IMR-90 (cell line): Measurements from ENCODE around the gene AJM1. TPM values are rescaled to one million over a fixed set of nuclear protein-coding genes. Genes with fewer than 3 reads are reported as not detected.
"Not testable (repeated sequence)": the region's sequence is repeated elsewhere in the genome, so short reads cannot be mapped to it uniquely, and the experiment has no call there.

Source experiments
- ATAC-seq: fragments of 200-7000 bp; cut with Tn5 transposase; 2 replicates; pipeline ENCODE4 v1.9.1; 2020; ENCODE audit warnings: low read depth, mild to moderate bottlenecking, moderate library complexity
- Bru-seq: library from RNA; stranded (reverse); fragments of 400-500 nt; gene quantifications from one replicate; lab custom pipeline; 2021; lab: Mats Ljungman, UMichigan
- BruChase-seq, 2 experiments: library from RNA; stranded (reverse); fragments of 400-500 nt; gene quantifications; one replicate each; lab custom pipeline; 2021; lab: Mats Ljungman, UMichigan
- BruUV-seq: library from RNA; stranded (reverse); fragments of 400-500 nt; replicated peaks from 2 replicates; lab custom pipeline; 2021; lab: Mats Ljungman, UMichigan
- CTCF ChIA-PET: fragments of 300-600 bp; formaldehyde crosslinking; extraction: SDS; loops from one replicate; lab custom pipeline; 2021; ENCODE audit warnings: antibody characterized with exemption; lab: Yijun Ruan, JAX
- POLR2A ChIA-PET: fragments of 300-600 bp; sonication (Branson Sonifier 250); formaldehyde crosslinking; loops from one replicate; lab custom pipeline; 2022; ENCODE audit warnings: antibody characterized with exemption; ENCODE audit not compliant: unreplicated experiment; lab: Charles Lee
- DNase-seq: peaks from one replicate; pipeline ENCODE4 v3.0.0; 2013
- H2AFZ ChIP-seq: replicated peaks from 2 replicates; pipeline ENCODE3; 2013; ENCODE audit warnings: low read length, mild to moderate bottlenecking; ENCODE audit not compliant: poor library complexity
- H2AK5ac ChIP-seq: 2 replicates; pipeline ENCODE4 v1.6.1; 2013; ENCODE audit warnings: low read depth, low read length, inconsistent platforms
- H2AK9ac ChIP-seq: replicated peaks from 2 replicates; pipeline ENCODE3; 2013; ENCODE audit warnings: mild to moderate bottlenecking, low read depth, low read length, moderate library complexity; ENCODE audit not compliant: poor library complexity
- H2BK120ac ChIP-seq: 2 replicates; pipeline ENCODE4 v1.6.1; 2013; ENCODE audit warnings: low read depth, low read length, inconsistent platforms
- H2BK15ac ChIP-seq: 3 replicates; pipeline ENCODE4 v1.6.1; 2013; ENCODE audit warnings: low read depth, low read length, inconsistent platforms
- H2BK20ac ChIP-seq: 2 replicates; pipeline ENCODE4 v1.6.1; 2013; ENCODE audit warnings: low read depth, mild to moderate bottlenecking, inconsistent platforms, low read length, moderate library complexity
- H2BK5ac ChIP-seq: 2 replicates; pipeline ENCODE4 v1.6.1; 2013; ENCODE audit warnings: mild to moderate bottlenecking, low read depth, low read length, inconsistent platforms; ENCODE audit not compliant: poor library complexity, severe bottlenecking
- H3K14ac ChIP-seq: replicated peaks from 2 replicates; pipeline ENCODE4 v1.6.1; 2013; ENCODE audit warnings: low read depth, low read length, inconsistent platforms
- H3K18ac ChIP-seq: 2 replicates; pipeline ENCODE4 v1.6.1; 2013; ENCODE audit warnings: low read depth, low read length, control low read depth
- H3K23ac ChIP-seq: 2 replicates; pipeline ENCODE4 v1.6.1; 2013; ENCODE audit warnings: low read depth, low read length, inconsistent platforms
- H3K27ac ChIP-seq: 2 replicates; pipeline ENCODE4 v1.5.1; 2013; ENCODE audit warnings: mild to moderate bottlenecking, control low read depth, low read length; ENCODE audit not compliant: insufficient read depth
- H3K27me3 ChIP-seq: 2 replicates; pipeline ENCODE4 v1.6.1; 2013; ENCODE audit warnings: low read length; ENCODE audit not compliant: control insufficient read depth, insufficient read depth
- H3K36me3 ChIP-seq: 2 replicates; pipeline ENCODE4 v1.6.1; 2013; ENCODE audit warnings: low read length, mixed read lengths; ENCODE audit not compliant: control insufficient read depth, insufficient read depth
- H3K4ac ChIP-seq: 2 replicates; pipeline ENCODE4 v1.6.1; 2013; ENCODE audit warnings: low read depth, low read length, inconsistent platforms
- H3K4me1 ChIP-seq: 2 replicates; pipeline ENCODE4 v1.6.1; 2013; ENCODE audit warnings: low read length, mixed read lengths; ENCODE audit not compliant: control insufficient read depth, insufficient read depth
- H3K4me2 ChIP-seq: 2 replicates; pipeline ENCODE4 v1.6.1; 2013; ENCODE audit warnings: low read depth, mild to moderate bottlenecking, control low read depth, low read length, moderate library complexity
- H3K4me3 ChIP-seq: 2 replicates; pipeline ENCODE4 v1.5.1; 2013; ENCODE audit warnings: low read depth, mild to moderate bottlenecking, control low read depth, low read length, moderate library complexity; ENCODE audit not compliant: insufficient read depth
- H3K56ac ChIP-seq: 2 replicates; pipeline ENCODE4 v1.6.1; 2013; ENCODE audit warnings: low read length, inconsistent platforms; ENCODE audit not compliant: insufficient read depth; ENCODE audit errors: extremely low read depth
- H3K79me1 ChIP-seq, 2 experiments: 2 replicates each; pipeline ENCODE4 v1.6.1; 2013; ENCODE audit warnings: low read length in 2 of 2, inconsistent platforms in 1 of 2, low read depth in 1 of 2
- H3K9ac ChIP-seq: 2 replicates; pipeline ENCODE4 v1.6.1; 2013; ENCODE audit warnings: low read depth, low read length, control low read depth
- H3K9me1 ChIP-seq: 2 replicates; pipeline ENCODE4 v1.6.1; 2013; ENCODE audit warnings: low read length, inconsistent platforms; ENCODE audit not compliant: insufficient read depth
- H3K9me3 ChIP-seq: 2 replicates; pipeline ENCODE4 v1.6.1; 2013; ENCODE audit warnings: low read length; ENCODE audit not compliant: control insufficient read depth, insufficient read depth
- H4K20me1 ChIP-seq: 2 replicates; pipeline ENCODE4 v1.6.1; 2013; ENCODE audit warnings: low read length, inconsistent platforms; ENCODE audit not compliant: insufficient read depth
- H4K5ac ChIP-seq: 2 replicates; pipeline ENCODE4 v1.6.1; 2013; ENCODE audit warnings: mild to moderate bottlenecking, low read depth, low read length, control low read depth
- H4K8ac ChIP-seq, 2 experiments: 2 replicates each; pipeline ENCODE4 v1.6.1; 2013; ENCODE audit warnings: low read depth in 2 of 2, low read length in 2 of 2, control low read depth in 1 of 2, inconsistent platforms in 1 of 2
- H4K91ac ChIP-seq: 2 replicates; pipeline ENCODE4 v1.6.1; 2013; ENCODE audit warnings: low read depth, low read length, inconsistent platforms; ENCODE audit not compliant: insufficient read depth
- BHLHE40 ChIP-seq: fragments of 150-350 bp; IDR thresholded peaks from 2 replicates; pipeline ENCODE4 v1.6.1; 2016; ENCODE audit warnings: mild to moderate bottlenecking, low read depth, low read length
- CTCF ChIP-seq: conservative IDR thresholded peaks from 2 replicates; pipeline ENCODE4 v1.5.1; 2012; ENCODE audit warnings: mild to moderate bottlenecking, low read depth, low read length, improper control_type of control experiment
- MAZ ChIP-seq: IDR thresholded peaks from 2 replicates; pipeline ENCODE4 v1.6.1; 2012; ENCODE audit warnings: low read depth, mild to moderate bottlenecking, low read length, improper control_type of control experiment, moderate library complexity, borderline replicate concordance
- RAD21 ChIP-seq: IDR thresholded peaks from 2 replicates; pipeline ENCODE4 v1.6.1; 2012; ENCODE audit warnings: low read length, improper control_type of control experiment
- SMC3 ChIP-seq: fragments of 150-350 bp; IDR thresholded peaks from 2 replicates; pipeline ENCODE4 v1.6.1; 2016; ENCODE audit warnings: low read depth, mild to moderate bottlenecking, antibody characterized with exemption, low read length, moderate library complexity
- WGBS, 2 experiments: methylation state at CpG; one replicate each; pipeline versions ENCODE4 v1.1.5 to v1.1.7; 2013; ENCODE audit warnings: missing lambda C conversion rate in 2 of 2; ENCODE audit not compliant: insufficient read length in 1 of 2; ENCODE audit errors: extremely low coverage in 2 of 2; 5-methylcytosine and 5-hydroxymethylcytosine counted together
- dilution Hi-C: fragments of 300-500 bp; cut with HindIII; formaldehyde crosslinking; loops from one replicate; pipeline ENCODE4 v1.14.3; 2018; ENCODE audit warnings: low sequenced_read_pairs; ENCODE audit not compliant: unreplicated experiment
- in situ Hi-C: fragments of 300-500 bp; cut with MboI; formaldehyde crosslinking; loops from 3 replicates; pipeline ENCODE4 v1.14.3; 2019; ENCODE audit warnings: low sequenced_read_pairs, inconsistent platforms, mixed read lengths
- intact Hi-C: fragments of 100-400 bp; cut with micrococcal nuclease; formaldehyde crosslinking; loops from 2 replicates; pipeline ENCODE4 v1.10.0; 2022
- long read RNA-seq: library from polyadenylated mRNA; unstranded; transcript quantifications from one replicate; pipeline ENCODE4 v2.0.0, GENCODE V29; 2021; ENCODE audit not compliant: unreplicated experiment
- polyA plus RNA-seq, 3 experiments: library from polyadenylated mRNA; depleted of rRNA; stranded (reverse); fragments of >200 nt; gene quantifications; 2 replicates each; pipeline ENCODE4 v1.2.3, GENCODE V29; 2012; ENCODE audit warnings: low replicate concordance in 1 of 3
- total RNA-seq: library from RNA; depleted of rRNA; stranded (reverse); fragments of >200 nt; gene quantifications from 2 replicates; pipeline ENCODE4 v1.2.3, GENCODE V29; 2012; rRNA removed

Gene AJM1
- total RNA-seq (0.18 and 0.28 TPM in 2 replicates), polyA plus RNA-seq (2012; rRNA removed) (1.5 and 1.9 TPM in 2 replicates), Bru-seq, nascent RNA (percentile 27 among the genes with signal in this experiment), BruChase-seq, experiment 1, labeled RNA remaining after a 6-hour chase (percentile 41 among the genes with signal in this experiment), BruChase-seq, experiment 2, labeled RNA remaining after a 2-hour chase (percentile 42 among the genes with signal in this experiment)
- 0.62 and 0.77 TPM in 2 replicates for polyA plus RNA-seq (2012; cell fraction: cytosol; rRNA removed)
- polyA plus RNA-seq (2012; cell fraction: nucleus; rRNA removed; ENCODE audit: low replicate concordance) = 9.3 and 21.4 TPM in 2 replicates
- long read RNA-seq, full-length matches to known transcripts = 3 of 3 reads
- long read RNA-seq, partial matches to known transcripts = 0 of 3 reads
- long read RNA-seq, other reads (novel, unspliced or antisense) = 0 of 3 reads

- H4K91ac ChIP-seq, intact Hi-C loops, H3K27ac ChIP-seq, H2BK5ac ChIP-seq, H3K18ac ChIP-seq, H4K5ac ChIP-seq, dilution Hi-C loops, H2BK15ac ChIP-seq, H2BK20ac ChIP-seq, H3K79me1 ChIP-seq, H3K56ac ChIP-seq, BruUV-seq, in situ Hi-C loops, H3K23ac ChIP-seq, H3K9me1 ChIP-seq, H3K9me3 ChIP-seq: not testable (repeated sequence)
- 0 out of 2 replicates have a peak within 1 kb of the TSS, but pooled peaks have one; percentile 25 for H3K9ac ChIP-seq
- ChIA-PET POLR2A (interaction anchor here (0.6 kb wide), 1 partner anchor 433 kb away, joined by 4 read pairs; no protein-coding TSS in a partner anchor), CTCF (interaction anchor here (0.7 to 1.3 kb wide), 3 partner anchors 15 to 187 kb away, joined by 3 to 4 read pairs (median 3); no protein-coding TSS in a partner anchor)
- peak within 1 kb of the TSS in 1 of 2 experiments; percentile 17; a peak in 2 of 4 replicates for H4K8ac ChIP-seq
- peak within 1 kb of the TSS; percentile 45 for H3K4me3 ChIP-seq
- peaks cover 11% of the 10 kb centered on the region for H3K4me1 ChIP-seq
- H4K20me1 ChIP-seq = peaks cover 25% of the 10 kb centered on the region
- ATAC-seq (peak; percentile 78), DNase-seq (peak; percentile 65)
- WGBS, 2 experiments = 0% methylated on average over 7 of the region's 27 CpGs; no CpG with 5 or more reads in 1 of the 2 experiments
- 0 out of 2 replicates have a peak within 1 kb of the TSS, but pooled peaks have one; percentile 1 for H2BK120ac ChIP-seq
- peak within 1 kb of the TSS; percentile 93 for H2AFZ ChIP-seq
- peak within 1 kb of the TSS; percentile 32 for H3K14ac ChIP-seq
- peaks cover 22% of the 10 kb centered on the region for H3K27me3 ChIP-seq
- TF ChIP-seq MAZ (peak; percentile 88), BHLHE40 (peak; percentile 70; the same call in 1 of the 2 replicates), SMC3 (peak; percentile 30; the same call in 1 of the 2 replicates), RAD21 (peak; percentile 47), CTCF (peak; percentile 82)
- H2AK5ac ChIP-seq = peak within 1 kb of the TSS; percentile 50; the same call in 1 of the 2 replicates
- H2AK9ac ChIP-seq = peak within 1 kb of the TSS; percentile 70
- peak within 1 kb of the TSS; percentile 83 for H3K4me2 ChIP-seq
- peak within 1 kb of the TSS; percentile 15; the same call in 1 of the 2 replicates for H3K4ac ChIP-seq
- H3K36me3 ChIP-seq = peaks cover 11% of the 10 kb centered on the region
Measured at GRCh38 chr9:136842380-136842948, at the start of gene AJM1. AJM1 (plus strand) TSS chr9:136842478; CDS start chr9:136844415, 1,937 bp downstream.
